Measurements from ENCODE around the gene CASKIN2. TPM values are rescaled to one million over a fixed set of nuclear protein-coding genes. Genes with fewer than 3 reads are reported as not detected.
A peak's percentile ranks its signal among the peaks of the same experiment; 100 is the strongest.

CASKIN2 gene
- total and polyA plus RNA-seq, 10 of the 15 experiments (the other 5 are each of a cell fraction or from before 2014, with no cell fraction given): 0.02 to 2.7 (median 0.44) TPM; not detected in 1

DNA sequence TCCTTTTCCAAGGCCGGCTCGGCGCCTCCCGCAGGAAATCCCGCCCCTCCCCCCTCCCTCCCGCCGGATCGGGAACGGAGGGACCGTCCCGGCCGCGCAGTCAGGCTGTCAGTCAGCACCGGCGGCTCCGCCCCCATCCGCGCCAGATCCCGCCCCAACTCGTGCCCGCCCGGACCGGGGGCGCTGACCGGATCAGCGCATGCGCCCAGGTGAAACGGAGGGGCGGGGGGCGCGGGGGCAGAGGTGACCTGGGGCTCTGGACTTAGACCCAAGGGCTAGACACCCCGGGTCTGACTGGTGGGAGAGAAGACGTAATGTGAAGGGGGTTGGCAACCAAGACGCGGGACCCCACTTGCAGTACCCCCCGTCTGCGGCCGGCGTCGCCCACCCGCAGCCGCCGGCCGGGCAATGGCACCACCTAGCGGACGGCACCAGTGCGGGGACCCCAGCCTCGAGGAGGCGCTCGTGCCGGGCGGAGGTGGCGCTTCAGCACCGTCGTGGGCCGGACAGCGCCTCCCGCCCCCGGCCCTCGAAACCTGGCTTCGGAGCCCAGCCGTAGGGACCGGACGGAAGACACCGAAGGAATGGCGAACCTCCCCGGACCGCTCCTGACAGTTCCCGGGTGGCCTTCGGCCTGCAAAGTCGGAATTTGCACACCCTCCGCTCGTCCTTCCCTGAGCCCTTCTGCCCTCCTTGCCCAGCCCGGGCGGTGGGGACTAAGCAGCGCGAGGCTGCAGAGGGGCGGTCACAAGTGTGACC lies at the start of gene CASKIN2 (continued):
- TF ChIP-seq, protein P1, sequence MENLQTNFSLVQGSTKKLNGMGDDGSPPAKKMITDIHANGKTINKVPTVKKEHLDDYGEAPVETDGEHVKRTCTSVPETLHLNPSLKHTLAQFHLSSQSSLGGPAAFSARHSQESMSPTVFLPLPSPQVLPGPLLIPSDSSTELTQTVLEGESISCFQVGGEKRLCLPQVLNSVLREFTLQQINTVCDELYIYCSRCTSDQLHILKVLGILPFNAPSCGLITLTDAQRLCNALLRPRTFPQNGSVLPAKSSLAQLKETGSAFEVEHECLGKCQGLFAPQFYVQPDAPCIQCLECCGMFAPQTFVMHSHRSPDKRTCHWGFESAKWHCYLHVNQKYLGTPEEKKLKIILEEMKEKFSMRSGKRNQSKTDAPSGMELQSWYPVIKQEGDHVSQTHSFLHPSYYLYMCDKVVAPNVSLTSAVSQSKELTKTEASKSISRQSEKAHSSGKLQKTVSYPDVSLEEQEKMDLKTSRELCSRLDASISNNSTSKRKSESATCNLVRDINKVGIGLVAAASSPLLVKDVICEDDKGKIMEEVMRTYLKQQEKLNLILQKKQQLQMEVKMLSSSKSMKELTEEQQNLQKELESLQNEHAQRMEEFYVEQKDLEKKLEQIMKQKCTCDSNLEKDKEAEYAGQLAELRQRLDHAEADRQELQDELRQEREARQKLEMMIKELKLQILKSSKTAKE (IDR thresholded peaks at IDR 0.05; ENCODE audit: low read depth, poor library complexity, severe bottlenecking): no peak
- TF ChIP-seq BMI1 (IDR thresholded peaks at IDR 0.05; ENCODE audit: borderline replicate concordance) (no peak), ZBTB4 (CRISPR knock-in tag; IDR thresholded peaks at IDR 0.05) (no peak), SREBF1 (IDR thresholded peaks at IDR 0.05; ENCODE audit: low read length) (no peak), ESRRA (IDR thresholded peaks at IDR 0.05; ENCODE audit: low read length) (no peak), STAT1 (conservative IDR thresholded peaks at IDR 0.05) (no peak), GATAD2B (conservative IDR thresholded peaks at IDR 0.05; ENCODE audit: low read depth) (peak; percentile 59), MYB (IDR thresholded peaks at IDR 0.05; ENCODE audit: borderline replicate concordance, low read depth, low read length) (no peak), TCF7 (IDR thresholded peaks at IDR 0.05; ENCODE audit: borderline replicate concordance) (no peak), SP1 (IDR thresholded peaks at IDR 0.05; ENCODE audit: low read depth, low read length) (peak; percentile 37), ZBED1 (IDR thresholded peaks at IDR 0.05; ENCODE audit: borderline replicate concordance) (no peak), SUPT20H (IDR thresholded peaks at IDR 0.05; ENCODE audit: borderline replicate concordance, control insufficient read depth, low read depth, low read length) (no peak), NFXL1 (IDR thresholded peaks at IDR 0.05; ENCODE audit: borderline replicate concordance) (no peak), ZZZ3 (IDR thresholded peaks at IDR 0.05; ENCODE audit: control insufficient read depth, insufficient read length, low read depth) (no peak), RAD21 (IDR thresholded peaks at IDR 0.05; ENCODE audit: insufficient read depth, low read depth, low read length) (peak; percentile 65), NFYA (IDR thresholded peaks at IDR 0.05; ENCODE audit: borderline replicate concordance, low read depth, low read length) (no peak), IRF5 (IDR thresholded peaks at IDR 0.05; ENCODE audit: borderline replicate concordance) (no peak), E4F1 (IDR thresholded peaks at IDR 0.05; ENCODE audit: borderline replicate concordance, partially characterized antibody) (no peak), RFX5 (IDR thresholded peaks at IDR 0.05; ENCODE audit: low read depth, low read length) (peak; percentile 33; the same call in 1 of the 2 replicates)

Data from GM12878 (cell line).